ENCODE data around the gene FASTKD1.
"Not testable (repeated sequence)": the region's sequence is repeated elsewhere in the genome, so short reads cannot be mapped to it uniquely, and the experiment has no call there.

Gene FASTKD1

GRCh38 chr2:169570752-169571151 is 2.9 kb downstream of the FASTKD1 start:
- DNase-seq (ENCODE audit: low read depth, low spot score), result not testable (repeated sequence)

GRCh38 chr2:169569948-169570347 is 3.7 kb downstream of the FASTKD1 start:
- no peak for DNase-seq (ENCODE audit: low read depth, low spot score)

DNA sequence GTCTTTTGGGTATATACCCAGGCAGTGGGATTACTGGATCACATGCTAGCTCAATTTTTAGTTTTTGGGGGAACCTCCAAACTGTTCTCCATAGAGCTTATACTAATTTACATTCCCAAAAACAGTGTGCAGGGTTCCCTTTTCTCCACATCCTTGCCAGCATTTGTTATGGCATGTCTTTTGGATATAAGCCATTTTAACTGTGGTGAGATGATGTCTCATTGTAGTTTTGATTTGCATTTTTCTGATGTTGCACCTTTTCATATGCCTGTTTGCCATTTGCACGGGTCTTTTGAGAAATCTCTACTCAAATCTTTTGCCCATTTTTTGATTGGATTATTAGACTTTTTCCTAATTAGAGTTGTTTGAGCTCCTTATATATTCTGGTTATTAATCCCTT is 8.0 kb downstream of the FASTKD1 start:
- DNase-seq (ENCODE audit: low read depth, low spot score), result no peak

DNA sequence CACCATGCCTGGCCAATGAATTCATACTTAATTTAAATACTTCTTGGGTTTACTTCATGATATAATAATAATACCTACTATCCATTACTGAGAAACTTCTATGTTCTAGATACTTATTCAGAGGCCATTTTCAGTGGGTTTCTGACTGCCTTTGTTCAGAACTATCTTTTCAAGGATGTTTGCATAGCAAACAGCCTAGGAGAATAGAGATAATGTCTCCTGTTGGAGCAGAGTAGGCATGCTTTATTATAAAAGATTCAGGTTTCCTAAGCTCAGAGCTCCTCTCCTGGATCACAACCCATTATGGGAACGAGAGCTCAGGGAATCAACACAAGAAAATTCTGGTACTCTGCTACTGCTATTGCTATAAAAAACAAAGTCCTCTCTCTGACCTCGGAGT is 11.1 kb downstream of the FASTKD1 start:
- DNase-seq (ENCODE audit: low read depth, low spot score), result no peak

GRCh38 chr2:169562084-169562483 is 11.6 kb downstream of the FASTKD1 start:
- DNase-seq (ENCODE audit: low read depth, low spot score), result not testable (repeated sequence)

DNA sequence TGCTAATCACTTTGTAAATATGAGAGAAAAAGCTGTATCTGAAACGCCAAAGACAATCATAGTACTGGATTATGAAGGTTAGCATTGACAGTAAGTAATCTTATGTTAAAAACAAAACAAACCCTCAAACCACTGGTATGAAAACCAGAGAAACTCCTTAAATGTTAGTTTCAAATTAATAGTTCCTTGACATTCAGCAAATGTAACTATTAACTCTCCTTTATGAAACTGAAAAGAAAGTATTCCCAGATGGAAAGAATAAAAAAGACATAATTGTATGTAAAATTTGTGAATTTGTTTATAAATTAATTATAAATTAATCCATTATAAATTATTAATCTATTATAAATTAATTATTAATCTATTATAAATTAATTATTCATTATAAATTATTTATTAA is 12.3 kb downstream of the FASTKD1 start:
- DNase-seq (ENCODE audit: low read depth, low spot score), result no peak

DNA sequence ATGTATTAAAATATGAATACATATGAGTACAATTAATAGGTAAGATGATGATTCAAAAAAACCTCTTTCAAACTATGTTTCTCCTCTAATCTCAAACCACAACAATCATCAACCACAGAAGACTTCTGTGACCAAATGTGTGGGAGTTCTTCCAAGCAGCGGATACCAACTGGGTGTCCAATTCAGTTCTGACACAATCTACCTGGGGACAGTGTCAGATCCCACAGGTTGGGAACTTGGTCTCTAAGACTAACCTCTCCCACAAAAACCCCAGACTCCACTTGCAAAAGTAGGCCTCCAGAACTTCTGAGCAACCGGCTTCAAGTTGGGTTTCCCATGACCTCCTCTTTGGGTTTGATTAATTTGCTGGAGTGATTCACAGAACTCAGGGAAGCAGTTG is 26.9 kb downstream of the FASTKD1 start:
- no peak for DNase-seq (ENCODE audit: low read depth, low spot score)

- no peak for DNase-seq (ENCODE audit: low read depth, low spot score)
Observed at GRCh38 chr2:169542433-169542832, 31.2 kb downstream of the FASTKD1 start.

DNA sequence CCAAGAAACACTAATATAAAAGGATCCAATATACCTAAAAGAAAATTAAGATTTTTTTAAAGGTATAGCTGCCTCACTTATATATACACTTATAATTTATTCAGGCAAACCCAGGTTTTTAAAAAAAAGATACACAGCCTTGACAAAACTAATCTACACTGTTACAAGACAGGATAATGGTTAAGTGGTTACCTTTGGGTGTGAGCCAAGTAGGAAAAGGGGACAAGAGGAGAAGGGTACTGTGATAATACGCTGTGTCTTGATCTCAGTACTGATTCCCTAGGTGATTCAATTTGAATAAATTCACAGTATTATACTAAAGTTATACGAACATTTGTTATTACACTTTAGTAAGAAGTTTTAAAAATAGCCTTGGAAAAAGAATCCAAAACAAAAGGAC is 33.5 kb downstream of the FASTKD1 start:
- DNase-seq (ENCODE audit: low read depth, low spot score), result no peak

GRCh38 chr2:169539460-169539859 is 34.2 kb downstream of the FASTKD1 start:
- DNase-seq (ENCODE audit: low read depth, low spot score), result not testable (repeated sequence)

DNA sequence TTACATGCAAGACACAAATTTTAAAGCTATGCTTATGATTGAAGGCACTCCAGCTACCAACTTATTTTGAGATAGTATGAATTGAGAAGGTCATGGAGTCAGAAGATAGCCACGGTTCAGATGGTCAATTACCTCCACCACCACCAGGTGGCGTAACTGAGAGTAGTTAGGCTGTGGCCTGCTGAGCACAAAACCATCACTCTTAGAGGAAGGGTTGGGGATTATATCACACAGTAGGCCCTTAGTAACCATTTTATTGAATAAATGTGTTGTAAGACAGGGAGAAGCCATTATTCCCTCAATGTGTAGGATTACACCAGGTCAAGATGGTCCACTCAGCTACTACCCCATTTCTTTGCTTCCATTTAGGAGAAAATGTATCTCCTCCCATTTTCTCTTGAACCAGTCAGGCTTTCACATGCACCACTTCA is 45.4 kb downstream of the FASTKD1 start:
- DNase-seq (ENCODE audit: low read depth, low spot score), result peak; percentile 72

DNA sequence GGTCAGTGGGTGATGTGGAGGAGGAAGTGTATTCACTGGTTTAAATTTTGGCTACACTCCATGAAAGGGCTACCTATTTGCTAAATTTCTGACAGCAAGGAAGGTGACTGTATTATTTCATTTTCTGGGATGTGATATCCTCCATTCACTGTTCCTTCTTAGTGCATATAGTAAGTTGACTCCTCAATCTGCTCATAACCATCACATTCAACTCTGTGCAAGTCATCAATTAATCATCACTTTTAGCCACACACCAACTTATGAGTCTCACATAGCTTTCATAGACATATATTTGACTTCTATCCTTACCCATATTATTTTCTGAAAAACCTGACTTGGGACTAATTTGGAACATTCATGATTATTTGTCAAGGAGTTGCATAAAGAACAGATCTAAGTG is 47.2 kb downstream of the FASTKD1 start:
- DNase-seq (ENCODE audit: low read depth, low spot score), result no peak

DNA sequence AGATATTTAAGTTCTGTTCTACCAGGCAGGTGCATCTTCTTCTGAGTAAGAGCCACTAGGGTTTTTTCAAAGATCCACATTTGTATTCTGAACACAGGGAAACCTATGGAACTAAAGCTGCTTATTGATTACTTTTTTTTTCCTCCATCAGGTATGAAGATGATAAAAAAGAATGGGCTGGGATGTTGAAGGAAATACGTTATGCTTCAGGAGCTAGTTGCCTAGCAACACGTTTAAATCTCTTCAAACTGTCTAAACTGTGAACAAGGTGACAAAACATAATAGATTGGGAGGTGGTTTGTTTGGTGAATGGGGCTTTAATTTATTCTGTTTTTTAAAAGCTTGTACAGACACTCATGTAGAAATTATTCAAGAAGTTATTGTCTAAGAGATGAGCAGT is 48.2 kb downstream of the FASTKD1 start:
- no peak for DNase-seq (ENCODE audit: low read depth, low spot score)

GRCh38 chr2:169523681-169524080 is 50.0 kb downstream of the FASTKD1 start:
- no peak for DNase-seq (ENCODE audit: low read depth, low spot score)

DNA sequence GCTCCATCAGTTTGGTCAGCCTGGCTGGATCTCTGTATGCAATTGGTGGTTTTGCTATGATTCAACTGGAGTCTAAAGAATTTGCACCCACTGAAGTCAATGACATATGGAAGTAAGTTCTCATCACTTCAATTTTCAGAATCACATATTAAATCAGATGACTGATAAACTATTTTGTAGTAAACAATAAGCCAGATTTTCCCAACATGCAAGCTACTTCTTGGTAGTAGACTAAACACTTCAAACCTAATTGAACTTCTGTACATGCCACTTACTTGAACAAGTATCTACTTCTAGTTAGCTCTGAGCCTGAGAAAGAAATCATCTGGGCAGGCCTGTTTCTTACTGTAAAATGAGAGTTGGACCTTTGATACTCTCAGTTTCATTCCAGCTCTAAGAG is 52.8 kb downstream of the FASTKD1 start:
- no peak for DNase-seq (ENCODE audit: low read depth, low spot score)

- DNase-seq (ENCODE audit: low read depth, low spot score), result not testable (repeated sequence)
Observed at GRCh38 chr2:169516488-169516995, 57.1 kb downstream of the FASTKD1 start.

- not testable (repeated sequence) for DNase-seq (ENCODE audit: low read depth, low spot score)
Observed at GRCh38 chr2:169514758-169515157, 58.9 kb downstream of the FASTKD1 start.

- DNase-seq (ENCODE audit: low read depth, low spot score), result no peak
Observed at GRCh38 chr2:169513926-169514325, 59.7 kb downstream of the FASTKD1 start.

DNA sequence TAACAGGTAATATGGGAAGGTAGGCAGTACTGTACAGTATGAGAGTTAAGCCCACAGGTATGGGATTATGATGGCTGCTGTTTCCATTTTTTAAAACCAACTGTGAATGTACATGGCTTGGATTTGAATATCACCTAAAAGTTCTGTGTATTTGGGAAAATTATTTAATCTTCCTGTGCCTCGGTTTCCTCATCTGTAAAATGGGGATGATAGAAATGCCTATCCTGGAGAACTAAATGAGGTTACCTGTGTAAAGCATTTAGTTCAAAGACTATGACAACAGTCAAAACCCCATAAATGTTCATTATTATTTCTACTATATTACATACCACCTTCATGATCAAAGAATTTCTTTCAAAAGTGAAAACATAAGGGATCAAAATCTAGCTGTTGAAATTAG is 60.6 kb downstream of the FASTKD1 start:
- no peak for DNase-seq (ENCODE audit: low read depth, low spot score)

DNA sequence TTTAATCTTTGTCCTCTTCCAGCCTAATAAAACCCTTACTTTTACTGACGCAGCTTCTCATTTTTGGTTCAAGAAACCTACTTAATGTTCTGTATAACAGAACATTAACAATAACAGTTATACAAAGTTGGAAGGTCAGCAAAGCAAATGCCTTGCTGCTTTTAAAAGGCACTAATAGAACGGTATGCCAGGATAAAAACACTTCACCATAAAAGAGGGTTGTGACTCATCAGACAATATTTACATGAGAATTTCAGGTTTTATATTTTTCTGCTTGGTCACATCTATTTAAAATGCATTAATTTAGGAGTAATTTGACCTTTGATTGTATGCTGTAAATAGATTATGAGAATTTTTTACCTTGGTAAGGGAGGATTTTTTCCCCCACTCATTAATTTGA is 61.1 kb downstream of the FASTKD1 start:
- DNase-seq (ENCODE audit: low read depth, low spot score), result no peak

DNA sequence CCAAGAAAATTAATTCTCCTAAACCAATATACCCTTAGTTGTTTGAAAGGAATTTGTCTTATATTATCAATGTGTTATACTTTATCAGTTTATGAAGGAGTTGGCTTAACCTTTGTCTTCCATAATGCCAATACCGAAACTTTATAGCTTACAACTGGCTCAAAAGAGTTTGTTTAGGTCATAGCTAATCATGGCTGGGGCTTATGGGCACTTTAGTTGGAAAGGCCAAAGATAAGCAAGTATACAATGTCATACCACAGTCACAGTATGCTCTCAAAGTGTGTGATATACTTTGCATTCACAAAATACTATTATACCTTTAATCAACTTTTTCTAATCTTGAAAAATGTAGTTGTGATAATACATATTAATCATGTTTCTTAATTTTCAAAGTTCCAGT is 61.8 kb downstream of the FASTKD1 start:
- no peak for DNase-seq (ENCODE audit: low read depth, low spot score)

DNA sequence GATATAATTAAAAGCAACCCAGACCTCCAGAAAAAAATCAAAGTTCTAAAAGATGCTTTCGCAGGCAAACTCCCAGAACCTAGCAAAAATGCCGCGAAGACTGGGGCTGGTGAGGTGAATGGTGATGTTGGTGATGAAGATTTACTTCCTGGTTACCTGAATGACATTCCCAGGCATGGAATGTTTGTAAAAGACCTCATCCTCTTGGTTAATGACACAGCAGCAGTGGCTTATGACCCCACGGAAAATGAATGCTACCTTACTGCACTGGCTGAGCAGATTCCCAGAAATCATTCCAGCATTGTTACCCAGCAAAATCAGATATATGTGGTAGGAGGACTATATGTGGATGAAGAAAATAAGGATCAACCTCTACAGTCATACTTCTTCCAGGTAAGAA is 63.2 kb downstream of the FASTKD1 start:
- DNase-seq (ENCODE audit: low read depth, low spot score), result no peak

- DNase-seq (ENCODE audit: low read depth, low spot score), result no peak
Observed at GRCh38 chr2:169509955-169510354, 63.7 kb downstream of the FASTKD1 start.

DNA sequence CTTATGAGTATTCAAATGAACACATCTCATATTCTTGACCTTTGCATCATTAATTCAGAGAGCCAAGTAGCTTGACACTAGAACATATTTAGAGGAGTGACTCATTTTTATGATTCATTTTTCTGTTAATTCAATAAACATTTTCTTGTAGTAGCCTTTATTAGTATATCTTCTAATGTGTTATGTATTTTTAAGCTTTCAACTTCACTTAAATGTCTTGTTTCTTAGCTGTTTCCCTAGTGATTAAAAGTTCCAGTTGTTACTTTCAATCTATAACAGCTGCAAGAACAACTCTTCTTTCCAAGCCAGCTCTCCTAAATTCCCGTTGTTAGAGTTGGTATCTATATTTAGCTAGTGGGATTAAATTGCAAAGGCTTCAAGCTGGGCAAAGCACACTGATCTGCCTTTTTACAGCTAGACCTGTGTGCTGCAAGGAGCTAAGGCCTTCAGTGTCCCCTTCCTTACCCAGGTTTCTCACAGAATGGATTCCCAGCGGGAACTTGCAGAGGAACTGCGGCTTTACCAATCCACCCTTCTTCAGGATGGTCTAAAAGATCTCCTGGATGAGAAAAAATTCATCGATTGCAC is 64.3 kb downstream of the FASTKD1 start, which contains the start of gene KLHL41:
TSS of gene KLHL41 (plus strand) at position 405 of the 588 bp plus-strand sequence. CDS start at position 482, 77 bp downstream.
- no peak for DNase-seq (ENCODE audit: low read depth, low spot score)
